HL-60/S4 treated with phorbol 12-myristate 13-acetate at 8.2 ng/mL for 4 days and 3 days (cell line): Measurements from ENCODE around the gene CLCA2.
"Not testable (repeated sequence)": the region's sequence is repeated elsewhere in the genome, so short reads cannot be mapped to it uniquely, and the experiment has no call there.

ENCODE experiments used
- in situ Hi-C: fragments of 300-500 bp; cut with MboI; formaldehyde crosslinking; loops from 2 replicates; pipeline ENCODE4 v1.15.0; 2022; ENCODE audit warnings: low sequenced_read_pairs

Gene CLCA2

DNA sequence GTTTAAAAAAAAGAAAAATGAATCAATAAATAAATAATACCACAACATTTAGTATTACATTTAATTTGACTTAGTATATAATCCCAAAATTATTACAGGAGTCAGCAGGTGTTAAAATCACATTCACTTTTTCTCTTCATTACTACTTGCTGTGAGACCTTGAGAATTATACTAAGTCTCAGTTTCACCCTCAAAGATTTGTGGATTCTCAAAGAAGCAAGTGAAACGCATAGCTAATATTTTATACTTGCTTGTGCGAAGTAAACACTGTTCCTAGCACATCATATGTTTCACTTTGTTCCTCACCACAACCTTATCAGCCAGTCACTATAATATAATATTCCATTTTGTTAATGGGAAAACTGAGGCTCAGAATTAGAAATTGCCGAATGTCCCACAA is 48.8 kb downstream of the CLCA2 start:
- in situ Hi-C loops, result no loop called here

DNA sequence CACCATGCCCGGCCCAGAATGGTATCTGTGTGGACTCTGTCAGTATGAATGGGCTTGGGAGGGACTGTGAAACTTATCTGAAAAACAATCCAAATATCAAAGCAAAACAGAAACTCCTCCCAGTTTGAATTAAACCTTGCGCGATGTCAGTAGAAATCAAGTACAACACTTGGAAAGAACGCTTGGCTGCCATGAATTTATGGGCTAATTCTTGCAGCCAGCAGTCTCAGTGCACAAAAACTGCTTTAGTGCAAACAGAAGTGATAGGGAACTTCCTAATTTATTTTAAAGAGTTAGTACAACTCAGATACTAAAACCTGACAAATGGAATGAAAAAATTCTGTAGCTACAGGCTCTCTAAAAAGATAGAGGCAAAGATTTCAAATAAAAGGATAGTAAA is 53.3 kb downstream of the CLCA2 start:
- in situ Hi-C loops, result no loop called here

DNA sequence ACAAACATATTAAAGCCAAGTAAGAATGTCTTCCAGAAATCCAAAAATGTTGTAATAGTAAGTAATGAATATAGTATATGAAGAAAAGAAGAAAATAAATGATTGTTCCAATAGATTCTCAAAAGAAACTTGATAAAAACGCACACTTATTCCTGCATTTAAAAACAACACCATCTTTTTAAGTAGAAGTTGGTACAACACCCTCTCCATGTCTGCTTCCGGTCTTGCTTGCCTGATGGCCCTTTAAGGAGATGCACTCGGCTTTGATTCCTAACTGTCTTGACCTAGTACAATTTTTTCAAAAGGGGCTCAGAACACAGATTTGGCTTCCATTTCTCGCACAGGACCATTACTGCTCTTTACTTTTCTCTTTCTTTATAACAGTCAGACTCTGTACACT is 53.7 kb downstream of the CLCA2 start:
- in situ Hi-C loops, result no loop called here

DNA sequence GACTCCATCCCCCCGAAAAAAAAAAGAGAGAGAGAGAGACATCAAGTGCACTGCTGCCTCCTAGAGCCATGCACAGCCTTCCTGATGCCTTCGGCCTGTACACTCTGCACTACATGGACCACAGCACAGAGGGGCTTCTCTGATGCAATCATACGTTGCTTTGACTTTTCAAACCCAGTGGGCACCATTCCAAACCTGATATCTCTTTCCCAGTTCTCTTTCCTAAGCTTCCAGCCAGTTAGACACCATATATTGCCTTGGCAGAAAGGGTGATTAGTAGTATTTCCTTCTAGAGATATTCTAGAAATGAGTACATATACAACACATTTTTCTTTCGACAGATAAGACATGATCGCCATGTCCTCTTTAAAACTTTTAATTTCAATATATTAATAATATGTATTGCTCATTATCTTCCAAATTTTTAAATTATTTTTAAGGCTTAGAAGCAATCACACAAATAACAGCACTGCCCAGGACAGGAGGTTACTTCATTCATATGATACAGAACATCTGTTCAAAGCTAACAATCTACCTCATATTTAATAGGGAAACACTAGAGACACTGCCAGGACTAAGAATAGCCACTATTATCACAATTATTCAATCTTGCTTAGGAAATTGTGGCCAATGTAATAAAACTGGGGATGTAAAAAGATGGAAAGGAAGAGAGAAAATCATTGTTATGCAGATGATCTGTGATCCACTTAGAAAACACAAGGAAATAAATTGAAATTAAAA is 54.6 kb downstream of the CLCA2 start:
- in situ Hi-C loops, result no loop called here

DNA sequence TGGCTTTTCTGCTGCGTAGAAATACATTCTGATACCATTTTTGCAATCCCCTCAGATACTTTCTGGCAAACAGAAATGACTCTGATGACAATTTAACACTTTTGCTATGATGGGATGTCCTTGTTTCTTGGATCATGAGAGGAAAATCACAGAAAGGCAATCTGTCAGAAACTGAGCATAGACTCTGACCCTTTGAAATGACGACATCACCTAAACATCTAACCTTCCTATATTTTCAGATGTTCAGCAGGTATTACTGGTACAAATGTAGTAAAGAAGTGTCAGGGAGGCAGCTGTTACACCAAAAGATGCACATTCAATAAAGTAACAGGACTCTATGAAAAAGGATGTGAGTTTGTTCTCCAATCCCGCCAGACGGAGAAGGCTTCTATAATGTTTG is 58.0 kb downstream of the CLCA2 start:
- in situ Hi-C loops, result no loop called here

DNA sequence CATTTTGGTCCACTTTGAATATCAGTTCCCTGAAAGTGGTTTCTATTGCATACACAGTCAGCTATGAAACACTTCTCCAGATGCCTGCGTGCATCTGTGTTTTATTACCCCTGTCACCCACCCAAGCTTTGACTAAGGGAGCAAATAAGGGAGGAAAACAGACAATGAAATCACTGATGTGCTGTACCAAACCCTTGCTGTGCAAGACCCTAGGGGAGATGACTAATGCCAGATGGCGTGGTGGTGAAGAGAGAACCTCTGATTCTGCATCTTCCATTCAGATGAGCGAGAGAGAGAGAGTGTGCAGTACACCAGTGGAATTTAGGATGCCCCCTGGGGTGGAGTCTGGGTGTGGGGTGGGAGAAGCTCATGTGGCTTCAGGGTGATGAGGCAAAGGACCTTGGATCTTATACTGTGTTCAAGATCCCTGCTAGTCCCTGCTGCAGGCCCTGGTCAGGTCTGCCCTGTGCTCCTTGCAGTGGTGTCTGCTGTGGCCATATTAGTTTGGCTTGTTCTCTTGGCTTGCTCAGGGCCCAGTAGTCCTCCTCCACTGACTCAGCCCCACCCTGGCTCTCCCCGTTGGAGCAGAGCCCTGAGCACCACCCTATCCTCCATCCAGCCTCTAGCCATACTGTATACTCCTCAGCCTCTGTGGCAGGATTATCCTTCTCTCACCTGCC is 63.3 kb downstream of the CLCA2 start:
- in situ Hi-C loops, result no loop called here

DNA sequence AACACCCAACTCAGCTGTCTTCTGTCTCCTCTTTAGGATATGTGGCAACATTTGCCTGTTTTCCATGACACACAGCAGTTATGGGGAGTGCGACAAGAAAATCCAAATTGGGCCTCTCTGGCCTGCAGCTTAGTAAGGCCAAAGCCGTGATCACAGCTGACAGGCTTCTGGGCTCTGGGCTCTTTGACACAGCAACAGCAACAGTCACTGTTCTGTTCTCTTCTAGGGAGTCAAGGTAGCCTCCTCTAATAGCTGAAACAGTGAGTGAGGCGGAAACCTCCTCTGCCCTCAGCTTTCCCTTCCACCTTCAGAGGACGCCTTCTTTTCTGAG is 63.8 kb downstream of the CLCA2 start:
- in situ Hi-C loops, result no loop called here

DNA sequence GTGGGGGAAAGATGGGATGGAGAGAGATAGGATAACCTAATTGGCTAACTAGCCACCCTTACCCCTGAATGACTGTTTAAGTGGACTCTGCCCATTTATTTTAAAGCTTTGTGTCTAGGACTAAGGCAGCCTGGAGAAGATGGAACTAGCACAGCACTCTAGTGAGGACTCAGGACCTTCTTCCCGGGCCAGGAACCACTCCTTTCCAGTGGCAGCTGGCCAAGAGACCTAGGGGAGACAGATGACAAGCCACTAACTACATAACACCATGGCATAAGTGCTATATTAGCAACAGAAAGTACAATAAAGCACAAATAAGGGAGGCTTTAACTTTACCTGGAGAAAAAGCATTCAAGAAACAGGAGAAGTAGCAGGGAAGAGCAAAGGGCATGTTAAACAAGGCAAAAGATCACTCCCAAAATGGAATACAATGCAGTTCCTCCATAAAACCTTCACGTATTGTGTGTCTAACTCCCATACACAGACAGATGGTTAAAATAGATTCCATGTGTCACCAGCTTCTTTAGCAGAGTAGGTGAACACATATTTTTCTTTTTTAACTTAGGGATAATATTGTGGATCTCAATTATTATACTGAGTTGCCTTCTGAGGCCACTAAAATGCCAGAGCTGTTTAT is 65.4 kb downstream of the CLCA2 start:
- in situ Hi-C loops, result no loop called here

DNA sequence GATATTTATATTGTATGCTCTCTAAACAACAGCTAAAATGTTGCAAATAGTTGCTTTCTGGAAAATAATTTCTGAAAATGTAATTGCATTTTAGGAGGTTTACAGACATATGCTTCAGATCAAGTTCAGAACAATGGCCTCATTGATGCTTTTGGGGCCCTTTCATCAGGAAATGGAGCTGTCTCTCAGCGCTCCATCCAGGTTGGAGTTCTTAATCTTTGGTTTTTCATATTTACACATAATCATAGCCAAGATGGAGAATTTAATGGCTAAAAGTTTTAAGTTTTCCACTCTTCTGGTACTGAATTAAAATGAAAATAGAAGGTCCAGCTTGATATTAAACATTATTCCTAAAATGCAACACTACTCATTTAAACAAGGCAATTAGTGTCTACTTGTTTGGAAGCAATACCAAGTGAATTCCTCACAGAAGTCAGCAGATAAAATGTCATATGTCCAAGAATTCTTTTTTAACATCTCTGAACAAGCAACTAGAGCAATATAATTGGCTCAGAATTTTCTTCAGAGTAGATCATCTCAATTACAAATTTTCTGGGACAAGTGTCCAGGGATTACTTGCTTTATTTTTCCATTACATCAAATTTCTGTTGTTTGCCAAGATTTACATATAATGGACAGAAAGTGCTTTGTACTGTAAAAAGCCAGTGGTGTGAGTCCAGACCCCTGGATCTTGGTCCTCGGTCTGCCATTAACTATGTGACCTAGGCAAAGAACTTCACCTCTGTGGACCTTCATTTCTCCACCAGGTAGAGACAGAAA is 67.4 kb downstream of the CLCA2 start:
- in situ Hi-C loops, result no loop called here

DNA sequence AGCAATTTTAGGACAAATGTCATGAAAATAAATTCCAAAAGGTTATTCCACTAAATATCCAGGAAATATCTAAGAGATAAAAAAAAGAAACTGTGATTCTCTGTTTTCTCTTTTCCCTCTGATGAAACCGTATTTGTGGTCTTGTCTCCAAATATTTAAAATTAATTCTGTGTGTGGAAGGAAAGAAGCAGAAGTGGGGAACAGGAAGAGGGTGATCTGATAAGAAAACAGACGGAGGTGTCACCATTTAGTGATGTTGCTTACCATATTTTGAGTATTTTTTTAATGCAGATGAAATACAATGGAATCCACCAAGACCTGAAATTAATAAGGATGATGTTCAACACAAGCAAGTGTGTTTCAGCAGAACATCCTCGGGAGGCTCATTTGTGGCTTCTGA is 74.3 kb downstream of the CLCA2 start:
- in situ Hi-C loops, result no loop called here

DNA sequence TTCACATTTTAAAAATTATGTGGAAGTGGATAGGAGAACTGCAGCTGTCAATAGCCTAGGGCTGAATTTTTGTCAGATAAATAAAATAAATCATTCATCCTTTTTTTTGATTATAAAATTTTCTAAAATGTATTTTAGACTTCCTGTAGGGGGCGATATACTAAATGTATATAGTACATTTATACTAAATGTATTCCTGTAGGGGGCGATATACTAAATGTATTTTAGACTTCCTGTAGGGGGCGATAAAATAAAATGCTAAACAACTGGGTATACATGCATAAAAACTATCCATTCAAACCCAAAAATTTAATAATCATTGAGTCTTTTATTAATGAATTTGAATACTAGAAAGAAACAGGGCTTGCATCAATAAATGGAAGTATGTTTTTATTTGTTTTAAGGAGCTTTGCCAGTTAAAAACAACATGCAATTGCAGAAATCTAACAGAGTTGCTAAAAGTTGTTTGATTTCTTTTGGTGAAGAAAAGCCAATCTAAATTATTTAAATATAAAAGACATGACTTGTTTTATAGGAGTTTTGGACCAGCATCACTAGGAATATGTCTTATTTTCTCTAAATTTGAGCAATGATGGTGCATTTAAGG is 76.1 kb downstream of the CLCA2 start:
- in situ Hi-C loops, result no loop called here

DNA sequence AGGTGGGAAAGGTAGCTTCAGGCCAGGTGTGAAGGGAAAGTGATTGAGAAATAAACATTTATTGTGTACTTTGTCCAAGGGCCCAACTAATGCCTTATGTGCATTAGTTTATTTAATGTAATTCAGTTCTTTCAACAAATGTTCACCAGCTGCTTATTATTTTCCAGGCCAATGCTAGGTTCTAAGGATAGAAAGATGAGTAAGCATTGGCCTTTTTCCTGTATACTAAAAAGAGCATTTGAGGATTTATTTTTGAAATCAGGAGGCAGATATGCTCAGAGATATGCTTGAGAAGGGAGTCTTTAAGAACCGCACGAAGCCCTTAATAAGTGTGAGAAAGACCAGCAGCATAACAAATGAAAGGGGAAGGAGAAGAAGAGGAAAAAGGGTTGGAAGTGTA is 76.7 kb downstream of the CLCA2 start:
- in situ Hi-C loops, result no loop called here

DNA sequence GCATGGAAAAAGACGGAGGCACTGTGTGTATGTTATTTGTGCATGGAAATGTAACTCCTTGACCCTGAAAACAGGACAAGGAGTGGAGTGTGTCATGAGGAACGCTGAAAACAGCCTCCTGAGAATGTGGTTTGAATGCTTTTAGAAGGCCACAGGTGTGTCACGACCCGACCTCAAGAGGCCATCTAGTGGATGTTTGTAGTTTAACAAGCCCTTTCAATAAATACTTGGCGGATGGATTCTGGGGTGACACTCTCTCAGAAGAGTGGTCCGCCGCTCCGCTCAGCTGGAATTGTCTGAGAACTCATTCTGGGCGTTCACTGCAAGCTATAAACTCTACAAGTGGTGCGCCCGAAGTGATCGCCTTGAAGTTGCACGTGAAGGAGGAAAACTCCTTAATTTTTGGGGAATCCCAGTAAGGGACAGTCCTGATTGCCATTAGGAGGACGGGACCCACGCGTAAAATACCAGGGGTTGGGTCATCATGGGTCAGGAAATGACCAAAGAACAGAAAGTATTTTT is 78.2 kb downstream of the CLCA2 start:
- in situ Hi-C loops, result not testable (repeated sequence)

DNA sequence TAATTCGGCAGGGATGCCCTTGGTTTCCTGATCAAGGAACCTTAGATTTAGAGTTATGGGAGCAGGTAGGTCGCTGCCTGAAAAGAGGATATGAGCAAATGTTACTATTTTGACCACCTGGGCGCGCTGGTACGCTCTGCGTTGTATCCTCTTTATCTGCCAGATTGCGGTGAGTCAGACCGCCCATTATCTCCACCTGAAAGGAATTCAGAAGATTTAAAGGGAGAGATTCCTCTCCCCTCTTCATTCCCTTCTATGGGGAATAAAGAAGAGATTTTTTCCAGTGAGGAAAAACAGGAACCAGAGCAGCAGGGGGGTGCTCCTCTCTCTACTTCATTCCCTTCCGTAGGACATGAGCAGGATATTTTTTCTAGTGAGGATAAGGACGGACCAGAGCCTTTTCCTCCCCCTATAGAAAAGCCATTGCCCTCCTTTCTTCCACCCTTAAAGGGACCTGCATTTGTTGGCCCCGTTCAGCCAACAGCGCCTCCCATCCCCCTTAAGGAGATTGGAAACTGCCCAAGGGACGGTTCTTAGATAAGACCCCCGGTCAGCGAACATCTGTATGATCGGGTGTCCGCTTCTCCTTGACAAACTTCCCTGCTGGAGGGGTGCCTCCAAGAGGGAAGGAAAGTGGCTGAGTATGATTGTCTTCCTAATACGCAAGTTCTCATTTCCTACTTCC is 78.9 kb downstream of the CLCA2 start:
- in situ Hi-C loops, result no loop called here

DNA sequence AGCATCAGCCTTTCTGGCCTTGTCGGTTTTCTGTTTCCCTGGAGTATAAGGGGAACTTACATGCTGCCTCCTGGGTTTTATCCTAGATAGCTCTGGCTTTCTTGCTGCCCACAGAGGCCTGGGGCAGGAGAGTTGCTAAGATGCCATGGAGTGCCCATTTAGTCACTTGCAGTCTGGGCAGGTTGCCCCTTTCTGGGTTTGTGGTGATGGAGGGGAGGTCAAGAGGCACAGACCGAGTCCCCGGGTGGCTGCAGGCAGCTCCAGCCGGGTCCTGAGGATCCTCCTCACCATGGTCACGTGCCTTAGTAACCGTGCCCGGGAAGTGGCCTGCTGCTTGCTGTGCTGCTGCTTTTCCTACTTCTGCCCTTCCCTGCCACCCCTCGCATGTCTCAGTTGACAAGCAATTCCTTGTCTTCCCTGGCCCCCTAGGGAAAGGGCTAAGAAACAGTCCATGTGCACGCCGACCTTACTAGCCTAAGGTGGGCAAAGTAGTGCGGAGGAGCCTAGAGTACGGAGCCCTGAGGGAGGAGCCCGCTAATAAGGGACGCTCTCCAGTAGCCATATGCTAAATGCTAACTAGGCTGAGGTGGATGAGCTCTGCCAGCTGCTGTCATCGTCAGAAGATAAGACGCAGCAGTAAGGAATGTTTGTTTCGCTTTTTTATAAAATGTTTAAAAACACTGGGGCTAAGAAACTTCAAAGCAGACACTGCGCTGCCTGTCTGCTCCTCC is 79.6 kb downstream of the CLCA2 start:
- in situ Hi-C loops, result no loop called here

DNA sequence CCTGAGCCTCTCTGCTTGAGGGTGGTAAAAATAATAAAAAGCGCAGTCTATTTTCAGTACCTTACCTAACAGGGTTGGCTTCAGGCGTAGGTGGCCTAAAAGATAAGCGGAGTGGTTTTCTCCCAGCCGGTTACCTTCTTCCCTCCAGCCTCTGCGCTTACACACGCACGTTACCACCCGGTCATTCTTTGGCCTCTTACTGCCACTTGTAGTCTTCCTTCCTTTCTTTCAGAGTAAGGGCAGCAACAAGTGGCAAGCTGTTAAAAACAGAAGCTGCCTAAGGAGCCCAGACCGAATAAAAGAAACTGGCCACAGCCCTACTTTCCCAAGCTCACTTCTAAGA is 80.1 kb downstream of the CLCA2 start:
- in situ Hi-C loops, result no loop called here

DNA sequence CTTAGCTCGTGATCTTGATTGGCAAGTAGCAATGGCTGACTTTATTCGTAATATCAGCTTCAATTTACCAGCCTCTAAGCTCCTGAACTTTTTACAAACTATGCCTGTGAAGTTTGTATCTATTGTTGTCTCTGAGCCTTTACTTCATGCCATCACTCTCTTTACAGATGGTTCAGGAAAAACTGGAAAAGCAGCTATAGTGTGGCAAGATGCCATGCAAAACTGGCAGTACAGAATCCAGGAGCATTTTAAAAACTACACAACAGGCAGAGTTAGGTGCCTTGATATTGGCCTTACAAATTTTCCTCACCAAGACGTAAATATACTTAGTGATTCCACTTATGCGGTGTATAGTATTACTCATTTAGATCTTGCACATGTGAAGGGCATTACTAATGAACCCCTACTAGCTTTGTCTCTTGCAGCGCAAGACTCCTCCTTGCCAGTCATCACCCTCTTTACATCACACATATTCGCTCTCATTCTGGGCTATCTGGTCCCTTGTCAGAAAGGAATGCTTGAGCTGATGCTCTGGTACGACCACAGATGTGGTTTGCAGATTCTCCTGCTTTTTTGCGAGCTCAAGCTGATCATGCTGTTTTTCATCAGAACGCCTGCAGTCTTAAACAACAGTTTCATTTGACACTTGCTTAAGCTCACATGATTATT is 81.1 kb downstream of the CLCA2 start:
- in situ Hi-C loops, result no loop called here

DNA sequence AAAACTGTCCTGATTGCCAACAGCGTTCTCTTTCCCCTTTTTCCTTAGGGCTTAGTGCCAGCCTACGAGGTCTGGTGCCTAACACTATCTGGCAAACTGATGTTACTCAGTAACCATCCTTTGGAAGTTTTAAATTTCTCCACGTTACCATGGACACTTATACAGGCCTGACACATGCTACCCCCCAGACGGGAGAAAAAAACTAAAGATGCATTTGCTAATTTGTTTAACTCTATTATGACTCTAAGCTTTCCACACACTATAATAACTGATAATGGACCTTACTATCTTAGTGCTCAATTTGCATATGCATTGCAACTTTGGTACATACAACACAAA is 81.6 kb downstream of the CLCA2 start:
- in situ Hi-C loops, result no loop called here
